GM08714 (cell line): ENCODE measurements around the gene HIRA.
A peak's percentile ranks its signal among the peaks of the same experiment; 100 is the strongest.
"Not testable (repeated sequence)": the region's sequence is repeated elsewhere in the genome, so short reads cannot be mapped to it uniquely, and the experiment has no call there.

Experiments used
- H3K4me3 ChIP-seq: fragments of 200-500 bp; sonication (Bioruptor generic); 2 replicates; pipeline ENCODE4 v1.5.1; 2014; ENCODE audit warnings: mild to moderate bottlenecking, low read length, inconsistent platforms
- ZNF274 ChIP-seq: IDR thresholded peaks from 2 replicates; pipeline ENCODE4 v1.6.1; 2012; ENCODE audit warnings: mild to moderate bottlenecking, low read depth, low read length

Gene HIRA

DNA sequence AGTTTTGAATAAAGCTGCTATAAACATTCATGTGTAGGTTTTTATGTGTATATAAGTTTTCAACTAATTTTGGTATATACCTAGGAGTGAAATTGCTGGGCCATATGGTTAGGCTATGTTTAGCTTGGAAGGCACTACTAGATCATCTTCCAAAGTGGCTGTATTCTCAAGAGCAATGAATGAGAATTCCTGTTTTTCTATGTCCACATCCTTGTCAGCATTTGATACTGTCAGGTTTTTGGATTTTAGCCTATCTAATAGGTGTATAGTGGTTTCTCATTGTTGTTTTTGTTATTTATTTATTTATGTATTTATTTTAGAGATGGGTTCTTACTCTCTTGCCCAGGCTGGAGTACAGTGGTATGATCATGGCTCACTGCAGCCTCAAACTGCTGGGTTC is 113.7 kb downstream of the HIRA start:
- no peak for TF ChIP-seq ZNF274

DNA sequence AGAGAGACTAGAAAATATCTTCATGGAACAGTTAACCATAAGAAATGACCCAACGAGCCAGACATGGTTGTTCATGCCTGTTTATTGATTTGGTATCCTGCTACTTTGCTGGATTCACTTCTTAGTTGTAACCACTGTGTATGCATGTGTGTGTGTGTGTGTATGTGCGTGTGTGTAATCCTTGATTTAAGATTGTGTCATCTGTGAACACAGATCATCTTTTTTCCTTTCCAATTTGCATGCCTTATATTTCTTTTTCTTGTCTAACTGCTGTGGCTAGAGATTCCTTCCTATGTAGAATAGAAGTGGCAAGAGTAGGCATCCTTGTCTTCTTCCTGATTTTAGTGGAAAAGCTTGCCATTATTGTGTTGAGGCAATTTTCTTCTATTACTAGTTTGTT is 123.7 kb downstream of the HIRA start:
- no peak for TF ChIP-seq ZNF274
- no peak overlapping the region for H3K4me3 ChIP-seq

More for the DNA sequence above, 113.7 kb downstream of the HIRA start:
- no peak overlapping the region for H3K4me3 ChIP-seq

DNA sequence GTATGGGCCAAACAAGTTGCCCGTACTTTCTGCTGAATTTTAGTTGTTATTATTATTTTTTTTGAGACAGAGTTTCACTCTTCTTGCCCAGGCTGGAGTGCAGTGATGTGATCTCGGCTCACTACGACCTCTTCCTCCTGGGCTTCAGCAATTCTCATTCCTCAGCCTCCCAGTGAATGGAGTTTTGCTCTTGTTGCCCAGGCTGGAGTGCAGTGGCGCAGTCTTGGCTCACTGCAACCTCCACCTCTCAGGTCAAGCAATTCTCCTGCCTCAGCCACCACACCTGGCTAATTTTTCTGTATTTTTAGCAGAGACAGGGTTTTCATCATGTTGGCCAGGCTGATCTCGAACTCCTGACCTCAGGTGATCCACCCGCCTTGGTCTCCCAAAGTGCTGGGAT is 125.0 kb downstream of the HIRA start:
- not testable (repeated sequence) for H3K4me3 ChIP-seq

DNA sequence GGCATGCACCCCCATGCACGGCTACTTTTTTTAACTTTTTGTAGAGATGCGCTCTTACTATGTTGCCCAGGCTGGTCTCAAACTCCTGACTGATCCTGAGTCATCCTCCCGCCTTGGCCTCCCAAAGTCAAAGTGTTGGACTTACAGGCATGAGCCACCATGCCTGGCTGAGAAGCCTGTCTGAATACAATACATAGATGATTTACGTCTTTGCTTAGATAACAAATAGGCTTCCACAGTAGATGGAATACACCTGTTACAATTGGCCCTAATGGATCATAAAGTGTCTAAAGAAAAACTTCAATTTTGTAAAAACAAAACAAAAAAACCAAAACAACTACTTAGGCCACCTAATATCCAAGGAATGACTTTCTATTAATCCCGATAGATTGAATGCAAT is 127.0 kb downstream of the HIRA start:
- no peak for TF ChIP-seq ZNF274

DNA sequence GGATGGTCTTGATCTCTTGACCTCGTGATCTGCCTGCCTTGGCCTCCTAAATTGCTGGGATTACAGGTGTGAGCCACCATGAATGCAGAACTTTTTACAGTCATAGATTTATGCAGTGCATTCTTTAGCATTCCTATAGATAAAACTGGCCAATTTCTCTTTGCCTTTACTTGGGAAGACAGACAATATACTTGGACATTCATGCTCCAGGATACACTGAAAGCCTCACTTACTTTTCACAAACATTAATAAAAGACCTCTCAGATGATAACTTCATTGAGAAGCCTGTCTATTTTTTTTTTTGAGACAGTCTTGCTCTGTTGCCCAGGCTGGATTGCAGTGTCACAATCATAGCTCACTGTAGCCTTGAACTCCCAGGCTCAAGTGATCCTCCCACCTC is 127.7 kb downstream of the HIRA start:
- no peak for TF ChIP-seq ZNF274
- no peak overlapping the region for H3K4me3 ChIP-seq

More for the DNA sequence above, 127.0 kb downstream of the HIRA start:
- no peak overlapping the region for H3K4me3 ChIP-seq

DNA sequence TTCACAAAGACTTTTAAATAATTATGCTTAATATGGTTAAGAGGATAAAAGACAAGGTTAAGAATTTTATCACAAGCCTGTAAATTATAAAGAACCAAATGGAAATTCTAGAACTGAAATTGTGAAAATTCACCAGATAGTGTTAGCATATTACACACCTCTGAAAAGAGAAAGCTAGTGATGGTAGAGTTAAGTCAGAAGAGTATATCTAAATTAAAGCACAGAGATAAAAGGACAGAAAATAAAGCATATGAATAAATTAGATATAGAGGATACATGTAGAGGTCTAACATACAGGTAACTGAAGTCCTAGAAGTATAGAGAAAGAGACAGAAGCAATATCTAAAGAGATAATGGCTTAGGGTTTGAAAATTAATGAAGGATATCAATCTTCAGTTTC is 135.8 kb downstream of the HIRA start:
- H3K4me3 ChIP-seq: no peak overlapping the region
- no peak for TF ChIP-seq ZNF274

DNA sequence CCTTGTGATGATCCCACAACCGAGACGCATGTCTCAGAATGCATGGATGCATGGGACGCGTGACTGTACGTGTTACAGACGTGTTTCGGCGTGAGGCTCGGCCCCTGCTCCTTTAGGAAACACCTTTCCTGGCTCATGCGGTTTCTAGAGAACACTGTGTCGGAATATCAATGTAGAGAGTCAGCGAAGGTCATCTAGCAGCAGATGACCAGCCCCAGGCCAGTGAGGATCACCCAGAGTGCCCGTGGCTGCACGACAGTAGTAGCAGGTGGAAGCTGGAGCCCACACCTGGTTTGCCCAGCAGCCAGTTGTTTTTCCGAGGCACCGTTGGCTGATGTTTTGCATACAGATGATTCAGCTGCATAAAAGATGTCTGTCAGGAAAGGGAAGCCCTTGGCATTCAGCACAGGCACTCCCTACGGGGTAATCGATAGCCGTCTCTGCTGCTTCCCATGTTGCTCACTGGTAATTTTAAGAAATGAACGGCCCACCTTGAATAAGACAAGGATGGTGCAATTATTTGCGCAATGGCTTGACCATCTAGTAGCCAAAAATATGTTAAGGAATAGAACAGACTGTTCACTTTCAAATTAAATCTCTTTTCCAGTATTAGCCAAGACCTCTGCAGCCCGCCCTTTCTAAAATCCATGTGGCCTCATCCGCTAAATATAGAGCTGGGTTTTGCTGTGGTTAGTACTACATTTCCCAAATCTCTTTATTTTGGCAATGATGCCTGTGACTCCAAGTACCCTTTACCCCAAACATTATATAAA is 138.9 kb downstream of the HIRA start:
- peak overlapping the region; percentile 63; the same call in 1 of the 2 replicates for H3K4me3 ChIP-seq
- TF ChIP-seq ZNF274: no peak

DNA sequence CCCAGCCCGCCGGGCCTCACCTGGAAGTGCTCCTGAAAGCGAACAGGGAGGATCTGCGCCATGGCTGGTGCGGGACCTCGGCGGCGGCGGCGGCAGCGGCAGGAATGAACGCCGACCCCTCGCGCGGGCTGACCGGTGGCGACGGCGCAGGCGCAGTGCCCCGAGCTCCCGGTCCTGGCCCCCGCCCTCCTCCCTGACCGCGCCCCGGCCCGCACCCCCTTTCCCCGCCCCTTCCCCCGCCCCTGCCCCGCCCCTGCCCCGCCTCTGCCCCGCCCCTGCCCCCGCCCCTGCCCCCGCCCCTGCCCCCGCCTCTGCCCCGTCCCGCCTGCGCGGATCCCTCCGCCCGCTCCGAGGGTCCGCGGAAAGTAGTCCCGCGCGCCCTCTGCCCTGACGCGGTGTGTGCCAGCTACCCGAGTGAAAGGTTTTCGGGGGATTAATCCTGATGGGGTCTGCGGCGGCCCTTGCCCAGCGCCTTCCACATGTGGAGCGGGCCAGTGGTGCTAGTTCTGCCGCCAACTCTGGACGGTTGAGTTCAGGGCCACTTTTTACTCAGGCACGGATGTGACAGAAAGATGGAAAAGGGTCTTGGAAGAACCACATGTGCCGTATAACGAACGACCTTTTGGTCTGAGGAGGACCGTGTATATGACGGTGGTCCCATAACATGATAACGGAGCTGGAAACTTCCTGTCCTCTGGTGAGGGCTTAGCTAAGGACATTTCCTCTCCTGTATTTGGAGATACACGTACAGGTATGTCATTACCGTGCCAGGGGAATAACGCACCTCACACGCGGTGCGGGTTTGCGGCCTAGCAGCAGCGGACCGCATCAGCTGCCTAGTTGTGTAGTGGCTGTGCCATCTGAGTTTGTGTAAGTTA is 139.7 kb downstream of the HIRA start, which contains the start of gene CLTCL1:
Gene CLTCL1 (minus strand): TSS at position 140 of the 878 bp plus-strand sequence. CDS start 78 bp downstream, at position 62.
- H3K4me3 ChIP-seq: peak within 1 kb of the TSS; percentile 74
- TF ChIP-seq ZNF274: no peak

DNA sequence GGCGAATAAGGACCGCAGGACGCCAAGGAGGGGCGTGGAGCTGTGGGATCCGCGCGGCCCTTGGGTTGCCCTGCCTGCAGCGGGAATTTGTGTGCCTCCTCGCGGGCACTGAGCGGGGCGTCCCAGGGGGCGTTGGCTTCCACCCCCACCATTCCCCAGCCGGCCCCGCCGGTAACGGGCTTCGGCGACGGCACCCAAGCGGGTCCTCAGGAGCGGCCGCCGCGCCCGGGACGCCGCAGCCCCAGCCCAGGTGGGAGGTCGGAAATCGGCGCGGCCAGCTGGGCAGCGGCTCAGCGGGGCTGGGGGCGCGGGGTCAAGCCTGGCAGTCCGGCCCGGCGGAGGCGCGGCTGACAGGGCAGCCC is 140.3 kb downstream of the HIRA start:
- H3K4me3 ChIP-seq: peak overlapping the region; percentile 74; the same call in 1 of the 2 replicates
- no peak for TF ChIP-seq ZNF274

DNA sequence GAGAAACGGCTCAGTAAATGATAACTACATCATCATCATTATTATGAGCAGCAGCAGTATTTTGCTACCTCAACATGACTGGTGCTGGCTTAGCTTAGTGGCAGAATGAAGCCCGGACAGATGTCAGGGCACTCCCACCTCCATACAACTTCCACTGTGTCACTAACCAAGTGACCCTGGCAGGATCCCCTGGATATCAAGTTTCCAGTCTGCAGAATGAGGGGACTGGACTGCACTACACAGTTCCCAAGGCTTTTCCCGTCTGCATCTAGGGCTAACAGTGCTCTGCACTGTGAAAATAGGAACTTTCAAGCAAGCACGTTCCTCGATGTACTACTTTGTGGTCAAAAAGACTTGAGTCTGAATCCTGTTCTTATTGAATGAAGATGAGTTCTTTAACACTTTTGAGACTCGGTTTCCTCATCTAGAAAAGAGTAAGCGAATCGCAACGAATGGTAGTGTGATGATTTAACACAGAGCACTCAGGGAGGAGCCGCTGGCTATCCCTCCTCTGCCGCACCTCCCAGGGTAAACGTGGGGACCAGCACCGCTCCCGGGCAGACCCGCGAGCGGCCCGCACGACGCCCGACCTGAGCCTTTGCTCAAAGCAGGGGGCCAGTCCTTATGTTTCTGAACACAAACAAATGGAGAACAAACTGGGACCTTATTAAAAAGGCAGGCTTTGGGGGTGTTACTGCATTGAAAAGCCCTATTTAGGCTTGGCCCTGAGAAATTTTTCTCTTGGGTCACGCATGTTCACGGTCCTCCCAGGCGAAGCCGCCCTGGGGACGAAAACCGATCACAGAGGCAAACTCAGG is 140.9 kb downstream of the HIRA start:
- TF ChIP-seq ZNF274: no peak
- peak overlapping the region; percentile 74; the same call in 1 of the 2 replicates for H3K4me3 ChIP-seq

DNA sequence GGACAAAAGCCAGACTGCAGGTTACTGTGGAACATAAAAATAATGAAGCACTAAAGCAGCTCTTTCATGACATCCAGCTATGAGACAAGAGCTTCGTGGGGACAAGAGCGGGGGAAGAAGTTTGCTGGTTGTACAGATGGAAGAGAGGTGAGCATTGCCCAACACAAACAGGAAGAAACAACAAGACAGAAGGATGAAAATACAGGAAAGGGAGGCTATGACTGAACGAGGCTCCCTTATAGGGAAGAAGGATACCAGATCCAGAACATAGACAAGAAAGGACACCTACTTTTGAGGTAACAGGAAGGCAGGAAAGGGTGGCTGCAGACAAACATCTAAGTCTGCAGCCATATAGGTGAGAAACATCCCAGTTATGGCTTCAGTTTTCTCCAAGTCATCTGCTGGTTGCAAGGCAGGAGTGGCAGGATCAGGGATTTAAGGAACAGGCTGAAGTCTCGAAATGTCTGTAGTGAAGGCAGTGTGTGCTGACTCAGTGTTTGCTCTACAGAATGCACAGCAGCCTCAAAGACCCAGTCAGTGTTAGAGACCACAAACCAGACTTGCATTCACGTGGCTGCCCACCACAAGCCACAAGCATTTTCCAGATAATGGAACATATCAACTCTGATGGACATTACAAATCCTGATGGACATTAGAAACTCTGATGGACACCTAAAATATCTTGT is 141.9 kb downstream of the HIRA start:
- no peak overlapping the region for H3K4me3 ChIP-seq
- TF ChIP-seq ZNF274: no peak

DNA sequence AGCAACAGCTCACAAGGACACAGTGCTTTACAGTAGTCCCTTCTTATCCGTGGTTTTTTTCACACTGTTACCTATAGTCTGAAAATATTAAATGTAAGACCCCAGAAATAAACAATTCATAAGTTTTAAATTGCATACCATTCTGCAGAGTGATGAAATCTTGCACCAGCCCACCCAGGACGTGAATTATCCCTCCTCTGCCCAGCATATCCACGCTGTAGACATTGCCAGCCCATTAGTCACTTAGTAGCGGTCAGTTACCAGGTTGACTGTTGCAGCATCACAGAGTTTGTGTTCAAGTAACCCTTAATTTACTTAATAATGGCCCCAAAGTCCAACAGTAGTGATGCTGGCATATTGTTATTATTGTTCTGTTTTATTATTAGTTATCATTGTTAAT is 143.6 kb downstream of the HIRA start:
- no peak for TF ChIP-seq ZNF274
- no peak overlapping the region for H3K4me3 ChIP-seq

DNA sequence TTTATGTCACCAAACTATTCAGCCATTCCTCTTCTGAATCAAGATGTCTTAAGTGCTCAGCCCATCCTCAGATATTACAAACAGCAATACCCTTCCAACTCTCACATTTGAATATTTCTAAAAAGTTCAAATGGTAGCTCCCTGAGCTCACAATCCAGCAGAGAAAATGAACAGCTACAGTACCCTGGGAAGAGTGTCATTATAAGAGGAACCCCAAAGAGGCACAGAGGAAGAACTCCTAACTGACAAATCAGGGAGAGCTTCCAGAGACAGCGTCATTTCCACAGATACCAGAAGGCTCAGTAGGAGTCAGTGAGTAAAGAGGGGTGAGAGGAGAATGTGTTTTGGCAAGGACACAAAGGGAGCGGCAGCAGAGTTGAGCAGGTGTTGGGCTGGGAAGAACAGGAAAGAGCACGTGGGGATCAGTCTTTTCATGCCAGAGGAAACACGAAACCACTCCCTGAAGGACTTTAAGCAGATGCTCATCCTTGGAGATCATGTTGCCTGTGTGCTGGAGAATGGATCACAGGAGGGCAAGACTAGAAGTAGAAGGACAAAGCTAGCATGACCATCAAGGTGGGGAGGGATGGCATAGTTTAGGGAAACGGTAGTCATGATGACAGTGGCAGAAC is 144.3 kb downstream of the HIRA start:
- no peak overlapping the region for H3K4me3 ChIP-seq
- TF ChIP-seq ZNF274: no peak
